GM23338 (cell line): Measurements from ENCODE around the gene UFD1. TPM values are rescaled to one million over a fixed set of nuclear protein-coding genes. Genes with fewer than 3 reads are reported as not detected.

ENCODE experiments used
- ATAC-seq: fragments of 200-7000 bp; cut with Tn5 transposase; 3 replicates; pipeline ENCODE4 v1.9.1; 2020
- DNase-seq: peaks from one replicate; pipeline ENCODE4 v3.0.0-alpha.2; 2015; ENCODE audit warnings: low spot score
- H2AFZ ChIP-seq: fragments of 200-600 bp; sonication (generic); 2 replicates; pipeline ENCODE4 v1.8.0; 2016; ENCODE audit warnings: antibody characterized with exemption, mild to moderate bottlenecking, moderate library complexity
- H3F3A ChIP-seq: fragments of 200-600 bp; sonication (generic); replicated peaks from 2 replicates; pipeline ENCODE4 v1.8.0; 2017; ENCODE audit warnings: antibody characterized with exemption, mixed run types, low read depth
- H3K27ac ChIP-seq: fragments of 200-600 bp; sonication (generic); 2 replicates; pipeline ENCODE4 v1.6.1; 2016; ENCODE audit warnings: low read depth
- H3K27me3 ChIP-seq: fragments of 200-600 bp; sonication (generic); 2 replicates; pipeline ENCODE4 v1.8.0; 2016; ENCODE audit warnings: mild to moderate bottlenecking, mixed run types, moderate library complexity; ENCODE audit not compliant: insufficient read depth
- H3K36me3 ChIP-seq: fragments of 200-600 bp; sonication (generic); 2 replicates; pipeline ENCODE4 v1.8.0; 2016; ENCODE audit warnings: mild to moderate bottlenecking; ENCODE audit not compliant: insufficient read depth
- H3K4me1 ChIP-seq: fragments of 200-600 bp; sonication (generic); 2 replicates; pipeline ENCODE4 v1.8.0; 2016; ENCODE audit warnings: mild to moderate bottlenecking, moderate library complexity; ENCODE audit not compliant: insufficient read depth
- H3K4me2 ChIP-seq: fragments of 200-600 bp; sonication (generic); 2 replicates; pipeline ENCODE4 v1.7.1; 2017; ENCODE audit warnings: mixed run types
- H3K4me3 ChIP-seq: fragments of 200-600 bp; sonication (generic); 2 replicates; pipeline ENCODE4 v1.6.1; 2016; ENCODE audit warnings: mixed run types
- H3K79me2 ChIP-seq: fragments of 200-600 bp; sonication (generic); replicated peaks from 2 replicates; pipeline ENCODE4 v1.8.0; 2017; ENCODE audit warnings: mild to moderate bottlenecking; ENCODE audit not compliant: insufficient read depth
- H3K9me2 ChIP-seq: fragments of 200-600 bp; sonication (generic); 2 replicates; pipeline ENCODE4 v1.8.0; 2017; ENCODE audit not compliant: insufficient read depth
- H4K20me1 ChIP-seq: fragments of 200-600 bp; sonication (generic); replicated peaks from 2 replicates; pipeline ENCODE4 v1.8.0; 2017; ENCODE audit warnings: mild to moderate bottlenecking; ENCODE audit not compliant: insufficient read depth
- H3K27ac Mint-ChIP-seq: 2 replicates; pipeline ENCODE4 v1.8.0; 2020; ENCODE audit warnings: inconsistent platforms, mild to moderate bottlenecking, moderate library complexity, mixed read lengths
- H3K27me3 Mint-ChIP-seq: 3 replicates; pipeline ENCODE4 v1.8.0; 2022; ENCODE audit warnings: low read depth, mild to moderate bottlenecking, moderate library complexity, mixed read lengths, inconsistent platforms; ENCODE audit not compliant: insufficient read depth, poor library complexity
- H3K36me3 Mint-ChIP-seq: 3 replicates; pipeline ENCODE4 v1.8.0; 2021; ENCODE audit warnings: low read depth, mild to moderate bottlenecking, inconsistent platforms, moderate library complexity, mixed read lengths
- H3K4me1 Mint-ChIP-seq: 3 replicates; pipeline ENCODE4 v1.8.0; 2020; ENCODE audit warnings: mild to moderate bottlenecking, inconsistent platforms, mixed read lengths
- H3K4me3 Mint-ChIP-seq: 3 replicates; pipeline ENCODE4 v1.8.0; 2021; ENCODE audit warnings: moderate library complexity, mild to moderate bottlenecking, inconsistent platforms, mixed read lengths
- H3K9me3 Mint-ChIP-seq: 3 replicates; pipeline ENCODE4 v1.8.0; 2020; ENCODE audit warnings: moderate library complexity, mild to moderate bottlenecking, inconsistent platforms, mixed read lengths
- CREB1 ChIP-seq: fragments of 250-450 bp; sonication (Bioruptor Pico); IDR thresholded peaks from 2 replicates; pipeline ENCODE4 v1.5.0; 2020; ENCODE audit warnings: low read depth, mild to moderate bottlenecking, moderate library complexity
- EZH2 ChIP-seq: fragments of 200-600 bp; sonication (generic); IDR thresholded peaks from one replicate; pipeline ENCODE4 v1.8.0; 2017; ENCODE audit warnings: antibody characterized with exemption, mild to moderate bottlenecking, low read depth; ENCODE audit not compliant: unreplicated experiment
- EZH2phosphoT487 ChIP-seq: fragments of 200-600 bp; sonication (generic); IDR thresholded peaks from one replicate; pipeline ENCODE4 v1.8.1; 2018; ENCODE audit warnings: antibody characterized with exemption; ENCODE audit not compliant: unreplicated experiment
- JUNB ChIP-seq: IDR thresholded peaks from one replicate; pipeline ENCODE4 v1.6.1; 2016; ENCODE audit warnings: antibody characterized with exemption; ENCODE audit not compliant: unreplicated experiment
- NANOG ChIP-seq: IDR thresholded peaks from 2 replicates; pipeline ENCODE4 v1.6.1; 2016; ENCODE audit warnings: antibody characterized with exemption, borderline replicate concordance
- POLR2AphosphoS5 ChIP-seq: IDR thresholded peaks from 2 replicates; pipeline ENCODE4 v1.6.1; 2016; ENCODE audit warnings: antibody characterized with exemption, low read depth
- STAT1 ChIP-seq: IDR thresholded peaks from one replicate; pipeline ENCODE4 v1.6.1; 2016; ENCODE audit warnings: antibody characterized with exemption; ENCODE audit not compliant: unreplicated experiment
- ZNF114 ChIP-seq: fragments of 250-450 bp; sonication (Bioruptor Pico); IDR thresholded peaks from 2 replicates; pipeline ENCODE4 v1.5.0; 2020; ENCODE audit warnings: mild to moderate bottlenecking, moderate library complexity
- ZNF331 ChIP-seq: fragments of 250-450 bp; sonication (Bioruptor Pico); IDR thresholded peaks from 2 replicates; pipeline ENCODE4 v1.5.0; 2020; ENCODE audit warnings: low read depth, mild to moderate bottlenecking, moderate library complexity
- polyA plus RNA-seq: library from polyadenylated mRNA; unstranded; fragments of >200 nt; fragmentation: Nextera tagmentation; extraction: Ambion mirVana; gene quantifications from 2 replicates; pipeline ENCODE4 v1.2.1, GENCODE V29; 2016
- total RNA-seq: library from RNA; depleted of rRNA; stranded (reverse); fragments of >200 nt; shearing (Covaris generic); gene quantifications from 2 replicates; pipeline ENCODE4 v1.2.3, GENCODE V29; 2014
- TF ChIP-seq, protein P1 (sequence below): fragments of 250-450 bp; sonication (Bioruptor Pico); IDR thresholded peaks from 2 replicates; pipeline ENCODE4 v1.5.0; 2020; ENCODE audit warnings: mild to moderate bottlenecking, moderate library complexity
- TF ChIP-seq, protein P2 (sequence below): IDR thresholded peaks from one replicate; pipeline ENCODE4 v1.6.1; 2018; ENCODE audit warnings: antibody characterized with exemption; ENCODE audit not compliant: unreplicated experiment
- TF ChIP-seq, protein P3 (sequence below): IDR thresholded peaks from 2 replicates; pipeline ENCODE4 v1.6.1; 2016; ENCODE audit warnings: antibody characterized with exemption
- TF ChIP-seq, protein P4 (sequence below), 2 experiments: fragments of 200-600 bp in 1 of 2; sonication (generic) in 1 of 2; conservative IDR thresholded peaks; 2 replicates each; pipeline versions ENCODE4 v1.5.1 to v1.6.1; 2016 to 2017; ENCODE audit warnings: antibody characterized with exemption in 2 of 2, low read depth in 2 of 2, mild to moderate bottlenecking in 2 of 2, moderate library complexity in 1 of 2

The UFD1 gene
- total and polyA plus RNA-seq, 2 experiments from 2014 or later: 53.5 to 93.8 TPM

DNA sequence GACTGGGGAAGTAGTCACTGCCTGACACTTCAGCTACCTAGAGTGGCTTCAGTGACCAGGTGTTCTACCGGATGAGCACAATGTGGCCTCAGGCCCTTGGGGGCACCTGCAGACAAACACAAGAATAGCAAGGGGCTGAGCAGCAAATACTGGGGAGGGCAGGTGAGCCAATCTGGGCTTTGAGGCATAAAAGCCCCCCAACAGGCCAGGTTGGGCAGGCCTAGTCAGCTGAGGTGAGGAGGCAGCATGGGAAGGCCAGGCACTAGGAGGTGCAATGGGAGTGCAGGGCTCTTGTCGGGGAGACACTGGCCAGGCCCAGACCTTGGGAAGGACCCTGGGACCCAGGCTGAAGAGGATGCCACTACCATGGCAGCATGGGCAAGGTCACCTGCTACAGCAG is 9.0 kb downstream of the UFD1 start:
- no peak overlapping the region for H3K4me3 ChIP-seq
- ATAC-seq (no peak), DNase-seq (no peak)
- H3K9me2 ChIP-seq: no peaks in the 10 kb centered on the region
- no peaks in the 10 kb centered on the region for H3K27me3 Mint-ChIP-seq
- H3K9me3 Mint-ChIP-seq: no peaks in the 10 kb centered on the region
- peaks cover 11% of the 10 kb centered on the region for H4K20me1 ChIP-seq
- no peaks in the 10 kb centered on the region for H3K4me1 Mint-ChIP-seq
- TF ChIP-seq, protein P1, sequence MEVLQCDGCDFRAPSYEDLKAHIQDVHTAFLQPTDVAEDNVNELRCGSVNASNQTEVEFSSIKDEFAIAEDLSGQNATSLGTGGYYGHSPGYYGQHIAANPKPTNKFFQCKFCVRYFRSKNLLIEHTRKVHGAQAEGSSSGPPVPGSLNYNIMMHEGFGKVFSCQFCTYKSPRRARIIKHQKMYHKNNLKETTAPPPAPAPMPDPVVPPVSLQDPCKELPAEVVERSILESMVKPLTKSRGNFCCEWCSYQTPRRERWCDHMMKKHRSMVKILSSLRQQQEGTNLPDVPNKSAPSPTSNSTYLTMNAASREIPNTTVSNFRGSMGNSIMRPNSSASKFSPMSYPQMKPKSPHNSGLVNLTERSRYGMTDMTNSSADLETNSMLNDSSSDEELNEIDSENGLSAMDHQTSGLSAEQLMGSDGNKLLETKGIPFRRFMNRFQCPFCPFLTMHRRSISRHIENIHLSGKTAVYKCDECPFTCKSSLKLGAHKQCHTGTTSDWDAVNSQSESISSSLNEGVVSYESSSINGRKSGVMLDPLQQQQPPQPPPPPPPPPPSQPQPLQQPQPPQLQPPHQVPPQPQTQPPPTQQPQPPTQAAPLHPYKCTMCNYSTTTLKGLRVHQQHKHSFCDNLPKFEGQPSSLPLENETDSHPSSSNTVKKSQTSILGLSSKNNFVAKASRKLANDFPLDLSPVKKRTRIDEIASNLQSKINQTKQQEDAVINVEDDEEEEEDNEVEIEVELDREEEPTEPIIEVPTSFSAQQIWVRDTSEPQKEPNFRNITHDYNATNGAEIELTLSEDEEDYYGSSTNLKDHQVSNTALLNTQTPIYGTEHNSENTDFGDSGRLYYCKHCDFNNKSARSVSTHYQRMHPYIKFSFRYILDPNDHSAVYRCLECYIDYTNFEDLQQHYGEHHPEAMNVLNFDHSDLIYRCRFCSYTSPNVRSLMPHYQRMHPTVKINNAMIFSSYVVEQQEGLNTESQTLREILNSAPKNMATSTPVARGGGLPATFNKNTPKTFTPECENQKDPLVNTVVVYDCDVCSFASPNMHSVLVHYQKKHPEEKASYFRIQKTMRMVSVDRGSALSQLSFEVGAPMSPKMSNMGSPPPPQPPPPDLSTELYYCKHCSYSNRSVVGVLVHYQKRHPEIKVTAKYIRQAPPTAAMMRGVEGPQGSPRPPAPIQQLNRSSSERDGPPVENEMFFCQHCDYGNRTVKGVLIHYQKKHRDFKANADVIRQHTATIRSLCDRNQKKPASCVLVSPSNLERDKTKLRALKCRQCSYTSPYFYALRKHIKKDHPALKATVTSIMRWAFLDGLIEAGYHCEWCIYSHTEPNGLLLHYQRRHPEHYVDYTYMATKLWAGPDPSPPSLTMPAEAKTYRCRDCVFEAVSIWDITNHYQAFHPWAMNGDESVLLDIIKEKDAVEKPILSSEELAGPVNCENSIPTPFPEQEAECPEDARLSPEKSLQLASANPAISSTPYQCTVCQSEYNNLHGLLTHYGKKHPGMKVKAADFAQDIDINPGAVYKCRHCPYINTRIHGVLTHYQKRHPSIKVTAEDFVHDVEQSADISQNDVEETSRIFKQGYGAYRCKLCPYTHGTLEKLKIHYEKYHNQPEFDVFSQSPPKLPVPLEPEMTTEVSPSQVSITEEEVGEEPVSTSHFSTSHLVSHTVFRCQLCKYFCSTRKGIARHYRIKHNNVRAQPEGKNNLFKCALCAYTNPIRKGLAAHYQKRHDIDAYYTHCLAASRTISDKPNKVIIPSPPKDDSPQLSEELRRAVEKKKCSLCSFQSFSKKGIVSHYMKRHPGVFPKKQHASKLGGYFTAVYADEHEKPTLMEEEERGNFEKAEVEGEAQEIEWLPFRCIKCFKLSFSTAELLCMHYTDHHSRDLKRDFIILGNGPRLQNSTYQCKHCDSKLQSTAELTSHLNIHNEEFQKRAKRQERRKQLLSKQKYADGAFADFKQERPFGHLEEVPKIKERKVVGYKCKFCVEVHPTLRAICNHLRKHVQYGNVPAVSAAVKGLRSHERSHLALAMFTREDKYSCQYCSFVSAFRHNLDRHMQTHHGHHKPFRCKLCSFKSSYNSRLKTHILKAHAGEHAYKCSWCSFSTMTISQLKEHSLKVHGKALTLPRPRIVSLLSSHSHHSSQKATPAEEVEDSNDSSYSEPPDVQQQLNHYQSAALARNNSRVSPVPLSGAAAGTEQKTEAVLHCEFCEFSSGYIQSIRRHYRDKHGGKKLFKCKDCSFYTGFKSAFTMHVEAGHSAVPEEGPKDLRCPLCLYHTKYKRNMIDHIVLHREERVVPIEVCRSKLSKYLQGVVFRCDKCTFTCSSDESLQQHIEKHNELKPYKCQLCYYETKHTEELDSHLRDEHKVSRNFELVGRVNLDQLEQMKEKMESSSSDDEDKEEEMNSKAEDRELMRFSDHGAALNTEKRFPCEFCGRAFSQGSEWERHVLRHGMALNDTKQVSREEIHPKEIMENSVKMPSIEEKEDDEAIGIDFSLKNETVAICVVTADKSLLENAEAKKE: no peak
- no peak for TF ChIP-seq JUNB
- TF ChIP-seq EZH2phosphoT487: no peak
- TF ChIP-seq, protein P2, sequence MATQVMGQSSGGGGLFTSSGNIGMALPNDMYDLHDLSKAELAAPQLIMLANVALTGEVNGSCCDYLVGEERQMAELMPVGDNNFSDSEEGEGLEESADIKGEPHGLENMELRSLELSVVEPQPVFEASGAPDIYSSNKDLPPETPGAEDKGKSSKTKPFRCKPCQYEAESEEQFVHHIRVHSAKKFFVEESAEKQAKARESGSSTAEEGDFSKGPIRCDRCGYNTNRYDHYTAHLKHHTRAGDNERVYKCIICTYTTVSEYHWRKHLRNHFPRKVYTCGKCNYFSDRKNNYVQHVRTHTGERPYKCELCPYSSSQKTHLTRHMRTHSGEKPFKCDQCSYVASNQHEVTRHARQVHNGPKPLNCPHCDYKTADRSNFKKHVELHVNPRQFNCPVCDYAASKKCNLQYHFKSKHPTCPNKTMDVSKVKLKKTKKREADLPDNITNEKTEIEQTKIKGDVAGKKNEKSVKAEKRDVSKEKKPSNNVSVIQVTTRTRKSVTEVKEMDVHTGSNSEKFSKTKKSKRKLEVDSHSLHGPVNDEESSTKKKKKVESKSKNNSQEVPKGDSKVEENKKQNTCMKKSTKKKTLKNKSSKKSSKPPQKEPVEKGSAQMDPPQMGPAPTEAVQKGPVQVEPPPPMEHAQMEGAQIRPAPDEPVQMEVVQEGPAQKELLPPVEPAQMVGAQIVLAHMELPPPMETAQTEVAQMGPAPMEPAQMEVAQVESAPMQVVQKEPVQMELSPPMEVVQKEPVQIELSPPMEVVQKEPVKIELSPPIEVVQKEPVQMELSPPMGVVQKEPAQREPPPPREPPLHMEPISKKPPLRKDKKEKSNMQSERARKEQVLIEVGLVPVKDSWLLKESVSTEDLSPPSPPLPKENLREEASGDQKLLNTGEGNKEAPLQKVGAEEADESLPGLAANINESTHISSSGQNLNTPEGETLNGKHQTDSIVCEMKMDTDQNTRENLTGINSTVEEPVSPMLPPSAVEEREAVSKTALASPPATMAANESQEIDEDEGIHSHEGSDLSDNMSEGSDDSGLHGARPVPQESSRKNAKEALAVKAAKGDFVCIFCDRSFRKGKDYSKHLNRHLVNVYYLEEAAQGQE: no peak
- TF ChIP-seq POLR2AphosphoS5: no peak
- no peak for TF ChIP-seq CREB1
- TF ChIP-seq EZH2: no peak
- TF ChIP-seq STAT1: no peak
- TF ChIP-seq ZNF114 (CRISPR knock-in tag): no peak
- TF ChIP-seq ZNF331 (CRISPR knock-in tag): no peak
- TF ChIP-seq, protein P3, sequence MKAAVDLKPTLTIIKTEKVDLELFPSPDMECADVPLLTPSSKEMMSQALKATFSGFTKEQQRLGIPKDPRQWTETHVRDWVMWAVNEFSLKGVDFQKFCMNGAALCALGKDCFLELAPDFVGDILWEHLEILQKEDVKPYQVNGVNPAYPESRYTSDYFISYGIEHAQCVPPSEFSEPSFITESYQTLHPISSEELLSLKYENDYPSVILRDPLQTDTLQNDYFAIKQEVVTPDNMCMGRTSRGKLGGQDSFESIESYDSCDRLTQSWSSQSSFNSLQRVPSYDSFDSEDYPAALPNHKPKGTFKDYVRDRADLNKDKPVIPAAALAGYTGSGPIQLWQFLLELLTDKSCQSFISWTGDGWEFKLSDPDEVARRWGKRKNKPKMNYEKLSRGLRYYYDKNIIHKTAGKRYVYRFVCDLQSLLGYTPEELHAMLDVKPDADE: no peak
- no peak for TF ChIP-seq NANOG
- TF ChIP-seq, protein P4, sequence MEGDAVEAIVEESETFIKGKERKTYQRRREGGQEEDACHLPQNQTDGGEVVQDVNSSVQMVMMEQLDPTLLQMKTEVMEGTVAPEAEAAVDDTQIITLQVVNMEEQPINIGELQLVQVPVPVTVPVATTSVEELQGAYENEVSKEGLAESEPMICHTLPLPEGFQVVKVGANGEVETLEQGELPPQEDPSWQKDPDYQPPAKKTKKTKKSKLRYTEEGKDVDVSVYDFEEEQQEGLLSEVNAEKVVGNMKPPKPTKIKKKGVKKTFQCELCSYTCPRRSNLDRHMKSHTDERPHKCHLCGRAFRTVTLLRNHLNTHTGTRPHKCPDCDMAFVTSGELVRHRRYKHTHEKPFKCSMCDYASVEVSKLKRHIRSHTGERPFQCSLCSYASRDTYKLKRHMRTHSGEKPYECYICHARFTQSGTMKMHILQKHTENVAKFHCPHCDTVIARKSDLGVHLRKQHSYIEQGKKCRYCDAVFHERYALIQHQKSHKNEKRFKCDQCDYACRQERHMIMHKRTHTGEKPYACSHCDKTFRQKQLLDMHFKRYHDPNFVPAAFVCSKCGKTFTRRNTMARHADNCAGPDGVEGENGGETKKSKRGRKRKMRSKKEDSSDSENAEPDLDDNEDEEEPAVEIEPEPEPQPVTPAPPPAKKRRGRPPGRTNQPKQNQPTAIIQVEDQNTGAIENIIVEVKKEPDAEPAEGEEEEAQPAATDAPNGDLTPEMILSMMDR (conservative IDR thresholded peaks at IDR 0.05; ENCODE audit: low read depth in 2 of 2): no peak
- peaks cover 84% of the 10 kb centered on the region for H3K36me3 Mint-ChIP-seq
- H2AFZ ChIP-seq: no peak overlapping the region
- H3K27ac ChIP-seq: no peak overlapping the region
- no peaks in the 10 kb centered on the region for H3K4me1 ChIP-seq
- no peaks in the 10 kb centered on the region for H3F3A ChIP-seq
- no peak overlapping the region for H3K27ac Mint-ChIP-seq
- H3K27me3 ChIP-seq: no peaks in the 10 kb centered on the region
- H3K36me3 ChIP-seq: peaks cover 39% of the 10 kb centered on the region
- H3K79me2 ChIP-seq: peaks cover 13% of the 10 kb centered on the region
- no peak overlapping the region for H3K4me2 ChIP-seq
- H3K4me3 Mint-ChIP-seq: no peak overlapping the region; the same call in 2 of the 3 replicates
